ENCODE measurements around the gene EFCAB6. TPM values are rescaled to one million over a fixed set of nuclear protein-coding genes. Genes with fewer than 3 reads are reported as not detected.

The EFCAB6 gene
- total and polyA plus RNA-seq, 4 experiments from 2014 or later = 0.15 to 0.91 (median 0.84) TPM; not detected in 1

GRCh38 chr22:43511276-43511910, 300.7 kb downstream of the EFCAB6 start:
- Histone ChIP-seq H3K36me3 (ENCODE audit: insufficient read depth, low read length) (no peaks in the 10 kb centered on the region), H3K9me3 (ENCODE audit: control insufficient read depth in 1 of 2, low read length in 2 of 2) (no peaks in the 10 kb centered on the region), H3K27ac (ENCODE audit: low read depth, low read length) (no peak overlapping the region), H3K27me3 (ENCODE audit: insufficient read depth, low read length) (no peaks in the 10 kb centered on the region), H3K4me3 (ENCODE audit: low read length in 2 of 2) (no peak overlapping the region), H3K4me1 (ENCODE audit: insufficient read depth, low read length) (no peaks in the 10 kb centered on the region)
- Mint-ChIP-seq H3K27me3 (no peaks in the 10 kb centered on the region), H3K4me1 (no peaks in the 10 kb centered on the region), H3K36me3 (no peaks in the 10 kb centered on the region), H3K9me3 (no peaks in the 10 kb centered on the region), H3K4me3 (no peak overlapping the region), H3K27ac (no peak overlapping the region)
- CTCF ChIA-PET (ENCODE audit: partially characterized antibody) = no interaction called here
- intact Hi-C loops (cut with micrococcal nuclease) = no loop called here
- POLR2A ChIA-PET (ENCODE audit: partially characterized antibody) = no interaction called here
- DNase-seq = no peak

- Histone ChIP-seq H3K9me3 (ENCODE audit: control insufficient read depth in 1 of 2, low read length in 2 of 2) (no peaks in the 10 kb centered on the region), H3K4me3 (ENCODE audit: low read length in 2 of 2) (no peak overlapping the region), H3K27ac (ENCODE audit: low read depth, low read length) (no peak overlapping the region), H3K27me3 (ENCODE audit: insufficient read depth, low read length) (no peaks in the 10 kb centered on the region), H3K4me1 (ENCODE audit: insufficient read depth, low read length) (no peaks in the 10 kb centered on the region), H3K36me3 (ENCODE audit: insufficient read depth, low read length) (no peaks in the 10 kb centered on the region)
- ChIA-PET POLR2A (ENCODE audit: partially characterized antibody) (no interaction called here), CTCF (ENCODE audit: partially characterized antibody) (no interaction called here)
- intact Hi-C loops (cut with micrococcal nuclease) = no loop called here
- Mint-ChIP-seq H3K4me1 (no peaks in the 10 kb centered on the region), H3K27me3 (no peaks in the 10 kb centered on the region), H3K4me3 (no peak overlapping the region), H3K27ac (no peak overlapping the region), H3K9me3 (no peaks in the 10 kb centered on the region), H3K36me3 (no peaks in the 10 kb centered on the region)
- no peak for DNase-seq
Measured at GRCh38 chr22:43510281-43511070, 301.6 kb downstream of the EFCAB6 start.

GRCh38 chr22:43509337-43509736, 302.8 kb downstream of the EFCAB6 start:
- Mint-ChIP-seq H3K27ac (no peak overlapping the region), H3K4me1 (no peaks in the 10 kb centered on the region), H3K27me3 (no peaks in the 10 kb centered on the region), H3K4me3 (no peak overlapping the region), H3K9me3 (no peaks in the 10 kb centered on the region), H3K36me3 (no peaks in the 10 kb centered on the region)
- Histone ChIP-seq H3K4me1 (ENCODE audit: insufficient read depth, low read length) (no peaks in the 10 kb centered on the region), H3K27ac (ENCODE audit: low read depth, low read length) (no peak overlapping the region), H3K27me3 (ENCODE audit: insufficient read depth, low read length) (no peaks in the 10 kb centered on the region), H3K36me3 (ENCODE audit: insufficient read depth, low read length) (no peaks in the 10 kb centered on the region), H3K4me3 (ENCODE audit: low read length in 2 of 2) (no peak overlapping the region), H3K9me3 (ENCODE audit: control insufficient read depth in 1 of 2, low read length in 2 of 2) (no peaks in the 10 kb centered on the region)
- POLR2A ChIA-PET (ENCODE audit: partially characterized antibody) = interaction anchor here (0.6 kb wide), 1 partner anchor 1616 kb away, joined by 4 read pairs; no protein-coding TSS in a partner anchor
- CTCF ChIA-PET (ENCODE audit: partially characterized antibody) = no interaction called here
- DNase-seq = no peak
- intact Hi-C loops (cut with micrococcal nuclease) = no loop called here

- no peak overlapping the region for H3K4me3 ChIP-seq (ENCODE audit: low read length in 2 of 2)
- Mint-ChIP-seq H3K4me1 (no peaks in the 10 kb centered on the region), H3K9me3 (no peaks in the 10 kb centered on the region), H3K27me3 (no peaks in the 10 kb centered on the region), H3K4me3 (no peak overlapping the region), H3K36me3 (no peaks in the 10 kb centered on the region), H3K27ac (no peak overlapping the region)
- DNase-seq = no peak
- no peak overlapping the region for H3K27ac ChIP-seq (ENCODE audit: low read depth, low read length)
- H3K27me3 ChIP-seq (ENCODE audit: insufficient read depth, low read length) = no peaks in the 10 kb centered on the region
- H3K4me1 ChIP-seq (ENCODE audit: insufficient read depth, low read length) = no peaks in the 10 kb centered on the region
- POLR2A ChIA-PET (ENCODE audit: partially characterized antibody) = no interaction called here
- intact Hi-C loops (cut with micrococcal nuclease) = no loop called here
- no peaks in the 10 kb centered on the region for H3K9me3 ChIP-seq (ENCODE audit: control insufficient read depth in 1 of 2, low read length in 2 of 2)
- H3K36me3 ChIP-seq (ENCODE audit: insufficient read depth, low read length) = no peaks in the 10 kb centered on the region
- CTCF ChIA-PET (ENCODE audit: partially characterized antibody) = no interaction called here
Measured at GRCh38 chr22:43508489-43508888, 303.6 kb downstream of the EFCAB6 start.

- DNase-seq = no peak
- Histone ChIP-seq H3K9me3 (ENCODE audit: control insufficient read depth in 1 of 2, low read length in 2 of 2) (no peaks in the 10 kb centered on the region), H3K4me3 (ENCODE audit: low read length in 2 of 2) (no peak overlapping the region), H3K36me3 (ENCODE audit: insufficient read depth, low read length) (no peaks in the 10 kb centered on the region), H3K27me3 (ENCODE audit: insufficient read depth, low read length) (no peaks in the 10 kb centered on the region), H3K27ac (ENCODE audit: low read depth, low read length) (no peak overlapping the region), H3K4me1 (ENCODE audit: insufficient read depth, low read length) (no peaks in the 10 kb centered on the region)
- Mint-ChIP-seq H3K4me3 (no peak overlapping the region), H3K36me3 (no peaks in the 10 kb centered on the region), H3K9me3 (no peaks in the 10 kb centered on the region), H3K27me3 (no peaks in the 10 kb centered on the region), H3K4me1 (no peaks in the 10 kb centered on the region), H3K27ac (no peak overlapping the region)
- intact Hi-C loops (cut with micrococcal nuclease) = no loop called here
- ChIA-PET POLR2A (ENCODE audit: partially characterized antibody) (no interaction called here), CTCF (ENCODE audit: partially characterized antibody) (no interaction called here)
Measured at GRCh38 chr22:43507235-43507634, 304.9 kb downstream of the EFCAB6 start.

- intact Hi-C loops (cut with micrococcal nuclease) = no loop called here
- POLR2A ChIA-PET (ENCODE audit: partially characterized antibody) = no interaction called here
Measured at GRCh38 chr22:43506487-43506886, 305.6 kb downstream of the EFCAB6 start.

GRCh38 chr22:43505896-43506295, 306.2 kb downstream of the EFCAB6 start:
- Mint-ChIP-seq H3K4me3 (no peak overlapping the region), H3K27me3 (no peaks in the 10 kb centered on the region), H3K9me3 (no peaks in the 10 kb centered on the region), H3K27ac (no peak overlapping the region), H3K36me3 (no peaks in the 10 kb centered on the region), H3K4me1 (no peaks in the 10 kb centered on the region)
- no peaks in the 10 kb centered on the region for H3K4me1 ChIP-seq (ENCODE audit: insufficient read depth, low read length)
- no peaks in the 10 kb centered on the region for H3K27me3 ChIP-seq (ENCODE audit: insufficient read depth, low read length)
- no peak overlapping the region for H3K4me3 ChIP-seq (ENCODE audit: low read length in 2 of 2)
- H3K27ac ChIP-seq (ENCODE audit: low read depth, low read length) = no peak overlapping the region
- intact Hi-C loops (cut with micrococcal nuclease) = no loop called here
- no peak for DNase-seq
- CTCF ChIA-PET (ENCODE audit: partially characterized antibody) = no interaction called here
- H3K36me3 ChIP-seq (ENCODE audit: insufficient read depth, low read length) = no peaks in the 10 kb centered on the region
- H3K9me3 ChIP-seq (ENCODE audit: control insufficient read depth in 1 of 2, low read length in 2 of 2) = no peaks in the 10 kb centered on the region
- POLR2A ChIA-PET (ENCODE audit: partially characterized antibody) = no interaction called here

More at GRCh38 chr22:43506487-43506886, 305.6 kb downstream of the EFCAB6 start:
- Histone ChIP-seq H3K36me3 (ENCODE audit: insufficient read depth, low read length) (no peaks in the 10 kb centered on the region), H3K4me3 (ENCODE audit: low read length in 2 of 2) (no peak overlapping the region), H3K27me3 (ENCODE audit: insufficient read depth, low read length) (no peaks in the 10 kb centered on the region), H3K9me3 (ENCODE audit: control insufficient read depth in 1 of 2, low read length in 2 of 2) (no peaks in the 10 kb centered on the region), H3K27ac (ENCODE audit: low read depth, low read length) (no peak overlapping the region), H3K4me1 (ENCODE audit: insufficient read depth, low read length) (no peaks in the 10 kb centered on the region)
- no peak overlapping the region for H3K27ac Mint-ChIP-seq
- H3K36me3 Mint-ChIP-seq = no peaks in the 10 kb centered on the region
- no peaks in the 10 kb centered on the region for H3K27me3 Mint-ChIP-seq
- H3K9me3 Mint-ChIP-seq = no peaks in the 10 kb centered on the region
- CTCF ChIA-PET (ENCODE audit: partially characterized antibody) = no interaction called here
- no peak overlapping the region for H3K4me3 Mint-ChIP-seq
- no peaks in the 10 kb centered on the region for H3K4me1 Mint-ChIP-seq
- no peak for DNase-seq

All from CD4-positive, alpha-beta memory T cell (primary cell).